Measurements from ENCODE around the gene PLIN4. TPM values are rescaled to one million over a fixed set of nuclear protein-coding genes. Genes with fewer than 3 reads are reported as not detected.

PLIN4 gene
- total and polyA plus RNA-seq, 9 of the 15 experiments (the other 6 are each of a cell fraction or from before 2014, with no cell fraction given) = 0.04 to 0.16 (median 0.07) TPM; not detected in 3

DNA sequence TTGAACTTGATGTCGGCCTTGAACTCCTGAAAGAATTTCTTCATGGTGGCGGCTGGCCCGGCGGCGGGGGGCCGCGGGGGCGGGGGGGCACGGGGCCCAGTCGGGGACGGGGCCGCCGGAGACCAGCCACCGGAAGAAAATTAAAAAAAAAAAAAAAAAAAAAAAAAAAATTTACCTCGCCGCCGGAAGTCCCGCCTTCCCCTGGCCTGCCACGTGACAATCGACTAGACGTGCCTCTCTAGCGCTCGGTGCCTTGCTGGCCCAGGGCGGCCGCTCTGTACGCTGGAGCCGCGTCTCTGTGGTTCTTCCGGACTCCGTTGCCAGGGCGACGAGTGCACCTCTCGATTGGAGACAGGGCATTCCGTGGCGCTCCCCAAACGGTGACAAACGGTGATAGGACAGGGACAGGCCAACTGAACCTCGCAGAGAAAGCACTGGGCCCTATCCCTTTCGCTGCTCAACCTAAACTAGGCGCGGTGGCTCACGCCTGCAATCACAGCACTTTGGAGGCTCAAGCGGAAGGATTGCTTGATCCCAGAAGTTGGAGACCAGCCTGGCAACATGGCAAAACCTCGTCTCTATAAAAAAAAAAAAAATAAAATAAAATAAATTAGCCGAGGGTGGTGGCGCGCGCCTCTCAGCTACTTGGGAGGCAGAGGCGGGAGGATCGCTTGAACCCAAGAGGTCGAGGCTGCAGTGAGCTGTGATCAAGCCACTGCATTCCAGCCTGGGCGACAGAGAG, 60.5 kb downstream of the PLIN4 start, which contains the start of gene UBXN6 (continued):
- TF ChIP-seq BHLHE40 (IDR thresholded peaks at IDR 0.05; ENCODE audit: low read length) (peak; percentile 88), NKRF (IDR thresholded peaks at IDR 0.05; ENCODE audit: borderline replicate concordance) (peak; percentile 19; the same call in 1 of the 2 replicates), FUS (optimal IDR thresholded peaks at IDR 0.05; ENCODE audit: low read depth, low read length) (no peak), DIDO1 (tag; IDR thresholded peaks at IDR 0.05; ENCODE audit: low read depth) (peak; percentile 73; the same call in 1 of the 2 replicates), RBM15 (IDR thresholded peaks at IDR 0.05; ENCODE audit: insufficient read depth, low read length) (no peak), POLR2G (IDR thresholded peaks at IDR 0.05; ENCODE audit: low read depth, low read length) (peak; percentile 57), ZFPM2 (CRISPR knock-in tag; IDR thresholded peaks at IDR 0.05) (no peak), CCNT2 (IDR thresholded peaks at IDR 0.05; ENCODE audit: borderline replicate concordance, extremely low read depth, insufficient read length, low read depth, low read length) (peak; percentile 19), MCM2 (IDR thresholded peaks at IDR 0.05; ENCODE audit: low read depth) (no peak), SIN3A (IDR thresholded peaks at IDR 0.05; ENCODE audit: borderline replicate concordance in 2 of 2, control insufficient read depth in 1 of 2, low read depth in 2 of 2, low read length in 2 of 2) (peak; percentile 71 to 75; a peak in 2 of 4 replicates)
- TF ChIP-seq, protein P1, sequence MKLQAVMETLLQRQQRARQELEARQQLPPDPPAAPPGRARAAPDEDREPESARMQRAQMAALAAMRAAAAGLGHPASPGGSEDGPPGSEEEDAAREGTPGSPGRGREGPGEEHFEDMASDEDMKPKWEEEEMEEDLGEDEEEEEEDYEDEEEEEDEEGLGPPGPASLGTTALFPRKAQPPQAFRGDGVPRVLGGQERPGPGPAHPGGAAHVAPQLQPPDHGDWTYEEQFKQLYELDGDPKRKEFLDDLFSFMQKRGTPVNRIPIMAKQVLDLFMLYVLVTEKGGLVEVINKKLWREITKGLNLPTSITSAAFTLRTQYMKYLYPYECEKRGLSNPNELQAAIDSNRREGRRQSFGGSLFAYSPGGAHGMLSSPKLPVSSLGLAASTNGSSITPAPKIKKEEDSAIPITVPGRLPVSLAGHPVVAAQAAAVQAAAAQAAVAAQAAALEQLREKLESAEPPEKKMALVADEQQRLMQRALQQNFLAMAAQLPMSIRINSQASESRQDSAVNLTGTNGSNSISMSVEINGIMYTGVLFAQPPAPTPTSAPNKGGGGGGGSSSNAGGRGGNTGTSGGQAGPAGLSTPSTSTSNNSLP (IDR thresholded peaks at IDR 0.05; ENCODE audit: borderline replicate concordance, low read depth, low read length) = peak; percentile 33; the same call in 1 of the 2 replicates
- TF ChIP-seq, protein P2, sequence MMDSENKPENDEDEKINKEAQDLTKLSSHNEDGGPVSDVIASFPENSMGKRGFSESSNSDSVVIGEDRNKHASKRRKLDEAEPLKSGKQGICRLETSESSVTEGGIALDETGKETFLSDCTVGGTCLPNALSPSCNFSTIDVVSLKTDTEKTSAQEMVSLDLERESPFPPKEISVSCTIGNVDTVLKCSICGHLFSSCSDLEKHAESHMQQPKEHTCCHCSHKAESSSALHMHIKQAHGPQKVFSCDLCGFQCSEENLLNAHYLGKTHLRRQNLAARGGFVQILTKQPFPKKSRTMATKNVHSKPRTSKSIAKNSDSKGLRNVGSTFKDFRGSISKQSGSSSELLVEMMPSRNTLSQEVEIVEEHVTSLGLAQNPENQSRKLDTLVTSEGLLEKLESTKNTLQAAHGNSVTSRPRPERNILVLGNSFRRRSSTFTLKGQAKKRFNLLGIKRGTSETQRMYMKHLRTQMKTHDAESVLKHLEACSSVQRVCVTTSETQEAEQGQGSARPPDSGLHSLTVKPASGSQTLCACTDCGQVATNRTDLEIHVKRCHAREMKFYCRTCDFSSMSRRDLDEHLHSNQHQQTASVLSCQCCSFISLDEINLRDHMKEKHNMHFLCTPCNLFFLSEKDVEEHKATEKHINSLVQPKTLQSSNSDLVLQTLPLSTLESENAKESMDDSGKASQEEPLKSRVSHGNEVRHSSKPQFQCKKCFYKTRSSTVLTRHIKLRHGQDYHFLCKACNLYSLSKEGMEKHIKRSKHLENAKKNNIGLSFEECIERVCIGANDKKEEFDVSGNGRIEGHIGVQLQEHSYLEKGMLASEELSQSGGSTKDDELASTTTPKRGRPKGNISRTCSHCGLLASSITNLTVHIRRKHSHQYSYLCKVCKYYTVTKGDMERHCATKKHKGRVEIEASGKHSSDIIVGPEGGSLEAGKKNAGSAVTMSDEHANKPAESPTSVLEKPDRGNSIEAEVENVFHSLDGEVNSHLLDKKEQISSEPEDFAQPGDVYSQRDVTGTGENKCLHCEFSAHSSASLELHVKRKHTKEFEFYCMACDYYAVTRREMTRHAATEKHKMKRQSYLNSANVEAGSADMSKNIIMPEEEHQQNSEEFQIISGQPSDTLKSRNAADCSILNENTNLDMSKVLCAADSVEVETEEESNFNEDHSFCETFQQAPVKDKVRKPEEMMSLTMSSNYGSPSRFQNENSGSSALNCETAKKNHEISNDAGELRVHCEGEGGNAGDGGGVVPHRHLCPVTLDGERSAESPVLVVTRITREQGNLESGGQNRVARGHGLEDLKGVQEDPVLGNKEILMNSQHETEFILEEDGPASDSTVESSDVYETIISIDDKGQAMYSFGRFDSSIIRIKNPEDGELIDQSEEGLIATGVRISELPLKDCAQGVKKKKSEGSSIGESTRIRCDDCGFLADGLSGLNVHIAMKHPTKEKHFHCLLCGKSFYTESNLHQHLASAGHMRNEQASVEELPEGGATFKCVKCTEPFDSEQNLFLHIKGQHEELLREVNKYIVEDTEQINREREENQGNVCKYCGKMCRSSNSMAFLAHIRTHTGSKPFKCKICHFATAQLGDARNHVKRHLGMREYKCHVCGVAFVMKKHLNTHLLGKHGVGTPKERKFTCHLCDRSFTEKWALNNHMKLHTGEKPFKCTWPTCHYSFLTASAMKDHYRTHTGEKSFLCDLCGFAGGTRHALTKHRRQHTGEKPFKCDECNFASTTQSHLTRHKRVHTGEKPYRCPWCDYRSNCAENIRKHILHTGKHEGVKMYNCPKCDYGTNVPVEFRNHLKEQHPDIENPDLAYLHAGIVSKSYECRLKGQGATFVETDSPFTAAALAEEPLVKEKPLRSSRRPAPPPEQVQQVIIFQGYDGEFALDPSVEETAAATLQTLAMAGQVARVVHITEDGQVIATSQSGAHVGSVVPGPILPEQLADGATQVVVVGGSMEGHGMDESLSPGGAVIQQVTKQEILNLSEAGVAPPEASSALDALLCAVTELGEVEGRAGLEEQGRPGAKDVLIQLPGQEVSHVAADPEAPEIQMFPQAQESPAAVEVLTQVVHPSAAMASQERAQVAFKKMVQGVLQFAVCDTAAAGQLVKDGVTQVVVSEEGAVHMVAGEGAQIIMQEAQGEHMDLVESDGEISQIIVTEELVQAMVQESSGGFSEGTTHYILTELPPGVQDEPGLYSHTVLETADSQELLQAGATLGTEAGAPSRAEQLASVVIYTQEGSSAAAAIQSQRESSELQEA (IDR thresholded peaks at IDR 0.05; ENCODE audit: low read depth) = no peak
- TF ChIP-seq, protein P3, sequence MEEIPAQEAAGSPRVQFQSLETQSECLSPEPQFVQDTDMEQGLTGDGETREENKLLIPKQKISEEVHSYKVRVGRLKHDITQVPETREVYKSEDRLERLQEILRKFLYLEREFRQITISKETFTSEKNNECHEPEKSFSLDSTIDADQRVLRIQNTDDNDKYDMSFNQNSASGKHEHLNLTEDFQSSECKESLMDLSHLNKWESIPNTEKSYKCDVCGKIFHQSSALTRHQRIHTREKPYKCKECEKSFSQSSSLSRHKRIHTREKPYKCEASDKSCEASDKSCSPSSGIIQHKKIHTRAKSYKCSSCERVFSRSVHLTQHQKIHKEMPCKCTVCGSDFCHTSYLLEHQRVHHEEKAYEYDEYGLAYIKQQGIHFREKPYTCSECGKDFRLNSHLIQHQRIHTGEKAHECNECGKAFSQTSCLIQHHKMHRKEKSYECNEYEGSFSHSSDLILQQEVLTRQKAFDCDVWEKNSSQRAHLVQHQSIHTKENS (CRISPR knock-in tag; IDR thresholded peaks at IDR 0.05) = no peak

Measured in K562 (cell line).